NCI-H526 treated with DMSO at 0.1 percent for 48 hours (cell line): ENCODE results near the gene EXO5.
A peak's percentile ranks its signal among the peaks of the same experiment; 100 is the strongest.
"Not testable (repeated sequence)": the region's sequence is repeated elsewhere in the genome, so short reads cannot be mapped to it uniquely, and the experiment has no call there.

Experiments used
- DNase-seq: peaks from one replicate; lab custom pipeline; 2025; lab: John Stamatoyannopoulos, UW

EXO5 gene, protein sequence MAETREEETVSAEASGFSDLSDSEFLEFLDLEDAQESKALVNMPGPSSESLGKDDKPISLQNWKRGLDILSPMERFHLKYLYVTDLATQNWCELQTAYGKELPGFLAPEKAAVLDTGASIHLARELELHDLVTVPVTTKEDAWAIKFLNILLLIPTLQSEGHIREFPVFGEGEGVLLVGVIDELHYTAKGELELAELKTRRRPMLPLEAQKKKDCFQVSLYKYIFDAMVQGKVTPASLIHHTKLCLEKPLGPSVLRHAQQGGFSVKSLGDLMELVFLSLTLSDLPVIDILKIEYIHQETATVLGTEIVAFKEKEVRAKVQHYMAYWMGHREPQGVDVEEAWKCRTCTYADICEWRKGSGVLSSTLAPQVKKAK

GRCh38 chr1:40508375-40509341 lies at the start of gene EXO5:
Gene EXO5, plus strand, starts transcription at chr1:40508767. Its CDS starts 5,778 bp downstream, at chr1:40514545.
- peak; percentile 74 for DNase-seq

DNA sequence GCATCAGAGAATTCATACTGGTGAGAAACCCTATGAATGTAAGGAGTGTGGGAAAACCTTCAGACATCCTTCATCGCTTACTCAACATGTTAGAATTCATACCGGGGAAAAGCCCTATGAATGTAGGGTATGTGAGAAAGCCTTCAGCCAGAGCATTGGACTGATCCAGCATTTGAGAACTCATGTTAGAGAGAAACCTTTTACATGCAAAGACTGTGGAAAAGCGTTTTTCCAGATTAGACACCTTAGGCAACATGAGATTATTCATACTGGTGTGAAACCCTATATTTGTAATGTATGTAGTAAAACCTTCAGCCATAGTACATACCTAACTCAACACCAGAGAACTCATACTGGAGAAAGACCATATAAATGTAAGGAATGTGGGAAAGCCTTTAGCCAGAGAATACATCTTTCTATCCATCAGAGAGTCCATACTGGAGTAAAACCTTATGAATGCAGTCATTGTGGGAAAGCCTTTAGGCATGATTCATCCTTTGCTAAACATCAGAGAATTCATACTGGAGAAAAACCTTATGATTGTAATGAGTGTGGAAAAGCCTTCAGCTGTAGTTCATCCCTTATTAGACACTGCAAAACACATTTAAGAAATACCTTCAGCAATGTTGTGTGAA lies 45.5 kb upstream of the EXO5 start:
- no peak for DNase-seq

DNA sequence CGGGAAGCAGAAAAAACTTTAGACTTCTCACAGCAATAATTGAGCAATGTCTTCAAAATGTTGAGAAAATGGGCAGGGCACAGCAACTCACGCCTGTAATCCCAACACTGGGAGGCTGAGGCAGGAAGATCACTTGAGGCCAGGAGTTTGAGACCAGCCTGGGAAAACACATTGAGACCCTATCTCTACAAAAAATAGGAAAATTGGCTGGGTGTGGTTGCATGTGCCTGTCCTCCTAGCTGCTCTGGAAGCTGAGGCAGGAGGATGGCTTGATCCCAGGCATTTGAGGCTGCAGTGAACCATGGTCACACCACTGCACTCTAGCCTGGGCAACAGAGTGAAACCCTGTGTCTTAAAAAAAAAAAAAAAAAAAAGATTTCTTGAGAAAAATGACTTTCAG lies 39.2 kb upstream of the EXO5 start:
- DNase-seq = no peak

GRCh38 chr1:40475268-40475667 lies 33.3 kb upstream of the EXO5 start:
- no peak for DNase-seq

DNA sequence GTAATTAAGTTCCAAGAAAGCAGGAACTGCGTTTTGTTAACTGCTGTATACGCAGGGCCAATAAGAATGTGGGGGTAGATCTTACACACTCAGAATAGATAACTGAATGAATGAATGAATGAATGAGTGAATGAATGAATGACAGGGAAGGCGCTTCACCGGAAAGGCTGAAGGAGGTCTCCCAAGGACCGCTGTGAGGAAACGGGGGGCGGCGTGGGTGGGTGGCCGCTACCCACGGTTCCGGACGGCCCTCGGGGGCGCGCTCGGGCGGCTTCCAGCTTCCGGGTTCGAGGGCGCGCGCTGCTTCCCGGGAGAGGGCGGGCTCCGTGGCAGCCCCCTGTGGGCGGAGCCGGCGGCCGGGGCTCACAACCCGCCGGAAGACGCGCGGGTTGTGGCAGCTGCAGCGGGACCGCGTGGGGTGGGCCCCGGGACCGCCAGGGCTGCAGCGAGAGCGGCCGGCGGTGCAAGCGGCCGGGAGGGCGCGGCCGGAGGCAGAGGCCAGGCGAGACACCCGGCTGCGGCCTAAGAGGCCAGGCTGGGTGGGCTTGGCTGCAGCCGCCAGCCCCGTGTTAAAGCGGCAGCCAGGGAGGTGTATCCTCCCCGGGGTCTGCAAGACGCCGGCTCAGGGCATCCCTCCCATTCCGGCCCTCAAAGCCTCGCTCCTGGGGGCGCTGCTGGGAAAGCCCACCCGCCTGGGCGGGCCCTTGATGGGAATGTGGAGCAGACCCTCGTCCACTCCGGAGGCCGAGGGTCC lies 31.5 kb upstream of the EXO5 start, which contains the start of gene ZFP69:
TSS of gene ZFP69 (plus strand) at position 367 of the 754 bp plus-strand sequence. CDS start 2,072 bp downstream, outside the sequence.
- DNase-seq = peak; percentile 76

- DNase-seq = peak; percentile 49
Measured at GRCh38 chr1:40477678-40478053, 30.9 kb upstream of the EXO5 start.

GRCh38 chr1:40478276-40478675 lies 30.3 kb upstream of the EXO5 start:
- no peak for DNase-seq

DNA sequence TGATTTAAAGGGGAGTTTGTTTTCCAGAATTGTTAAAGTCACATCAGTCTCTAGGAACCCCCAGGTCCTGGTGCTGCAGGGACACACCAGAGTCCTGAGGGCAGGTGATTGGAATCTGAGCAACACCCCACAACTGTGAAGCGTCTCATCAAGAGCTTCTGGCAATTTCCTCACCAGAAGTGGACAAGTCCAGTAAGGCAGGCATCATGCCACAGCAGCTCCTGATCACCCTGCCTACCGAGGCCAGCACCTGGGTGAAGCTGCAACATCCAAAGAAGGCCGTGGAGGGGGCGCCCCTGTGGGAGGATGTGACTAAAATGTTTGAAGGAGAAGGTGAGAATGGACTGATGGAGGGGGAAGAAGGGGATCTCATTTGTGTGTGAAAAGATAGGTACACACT lies 29.4 kb upstream of the EXO5 start:
- no peak for DNase-seq

- no peak for DNase-seq
Measured at GRCh38 chr1:40495315-40495903, 13.2 kb upstream of the EXO5 start.

DNA sequence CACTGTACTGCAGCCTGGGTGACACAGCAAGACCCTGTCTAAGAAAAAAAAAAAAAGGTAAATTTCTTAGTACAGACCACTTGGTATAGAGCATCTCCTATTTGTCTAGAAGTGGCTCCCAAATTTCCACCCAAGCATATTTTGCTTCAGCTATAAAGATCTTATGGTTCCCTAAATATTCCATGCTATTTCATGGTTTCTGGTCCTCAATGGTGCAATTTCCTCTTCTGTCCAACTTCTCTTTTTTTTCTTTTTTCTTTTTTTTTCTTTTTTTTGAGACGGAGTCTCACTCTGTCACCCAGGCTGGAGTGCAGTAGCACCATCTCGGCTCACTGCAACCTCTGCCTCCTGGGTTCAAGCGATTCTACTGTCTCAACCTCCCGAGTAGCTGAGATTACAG lies 5.9 kb upstream of the EXO5 start:
- DNase-seq = not testable (repeated sequence)

- DNase-seq = no peak
Measured at GRCh38 chr1:40507973-40508372, 594 bp upstream of the EXO5 start.

- DNase-seq = no peak
Measured at GRCh38 chr1:40519517-40519916, 10.9 kb downstream of the EXO5 start.

GRCh38 chr1:40530735-40531380 lies 22.3 kb downstream of the EXO5 start:
- no peak for DNase-seq

DNA sequence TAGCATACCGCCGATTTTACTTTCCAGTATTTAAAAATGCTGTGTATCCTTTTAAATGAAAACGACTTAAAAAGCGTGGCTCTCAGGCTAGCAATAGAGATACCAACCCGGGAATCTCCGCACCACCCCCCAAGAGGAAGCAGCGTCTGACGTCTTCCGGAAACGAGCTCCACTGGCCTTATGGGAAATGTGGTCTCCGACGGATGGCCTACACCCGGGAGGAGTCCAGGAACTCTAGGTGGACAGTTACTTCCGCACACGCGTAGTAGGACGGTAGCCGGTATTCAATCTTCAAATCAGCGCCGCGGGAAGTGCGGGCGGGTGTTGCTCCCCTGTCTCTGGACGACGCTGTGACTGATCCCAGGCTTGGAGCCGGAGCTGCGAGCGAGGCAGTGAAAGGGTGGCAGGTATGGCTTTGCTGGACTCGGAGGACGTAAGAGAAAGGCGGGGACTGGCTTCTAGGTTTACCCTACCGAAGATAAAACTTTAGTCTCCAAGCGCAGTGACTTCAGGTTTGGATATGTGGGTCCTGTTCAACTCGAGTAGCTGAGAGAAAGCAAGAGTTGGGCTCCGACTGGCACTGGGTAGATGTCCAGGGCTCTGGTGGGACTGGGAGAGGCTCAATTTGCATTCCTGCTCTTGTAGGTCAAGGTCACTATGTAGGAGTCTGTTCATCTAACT lies 23.0 kb downstream of the EXO5 start, which contains the start of gene ZNF684:
TSS of gene ZNF684 (plus strand) at position 257 of the 681 bp plus-strand sequence. CDS start 1,530 bp downstream, outside the sequence.
- DNase-seq = peak; percentile 98

GRCh38 chr1:40532062-40532389 lies 23.5 kb downstream of the EXO5 start:
- peak; percentile 43 for DNase-seq

DNA sequence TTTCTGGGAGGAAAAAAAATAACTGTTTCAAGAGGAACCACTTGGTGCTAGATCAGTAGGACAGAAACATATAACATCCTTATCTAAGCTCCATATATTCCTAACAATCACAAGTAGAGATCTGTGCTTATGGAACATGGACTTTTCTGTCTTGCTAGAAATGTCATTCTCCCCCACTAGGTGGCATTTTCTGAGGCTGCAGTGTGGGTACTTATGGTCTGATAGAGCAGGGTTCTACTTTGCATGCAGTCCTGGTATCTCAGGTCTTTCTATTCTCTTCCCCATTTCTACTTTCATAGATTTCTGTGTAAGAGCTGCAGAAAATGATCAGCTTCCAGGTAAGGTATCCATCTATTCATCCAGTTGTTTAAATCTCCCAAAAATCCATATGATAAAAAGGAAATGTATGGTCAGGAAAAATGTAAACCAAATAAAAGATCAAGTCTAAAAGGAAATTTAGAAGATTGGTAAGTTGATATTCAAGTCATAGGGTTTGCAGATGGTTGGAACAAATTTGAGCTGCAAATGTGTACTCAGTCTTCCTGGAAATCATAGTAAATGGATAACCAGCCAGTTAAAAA lies 24.4 kb downstream of the EXO5 start:
- DNase-seq = peak; percentile 67

GRCh38 chr1:40534589-40534988 lies 26.0 kb downstream of the EXO5 start:
- no peak for DNase-seq

DNA sequence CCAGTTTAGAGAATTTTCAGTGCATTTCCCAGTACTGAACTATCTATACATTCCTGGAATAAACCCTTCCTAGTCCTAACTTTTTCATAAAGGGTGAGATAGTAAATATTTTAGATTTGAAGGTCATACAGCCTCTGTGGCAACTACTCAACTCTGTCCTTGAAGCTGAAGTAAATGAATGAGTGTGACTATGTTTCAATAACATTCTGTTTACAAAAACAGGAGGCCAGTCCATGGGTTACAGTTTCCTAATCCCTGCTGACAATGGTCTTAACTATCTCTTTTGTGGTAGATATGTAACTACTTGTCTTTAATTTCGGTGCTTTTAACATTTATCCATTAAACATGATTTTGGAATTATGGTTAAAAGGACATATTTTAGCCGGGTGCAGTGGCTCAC lies 27.2 kb downstream of the EXO5 start:
- no peak for DNase-seq

DNA sequence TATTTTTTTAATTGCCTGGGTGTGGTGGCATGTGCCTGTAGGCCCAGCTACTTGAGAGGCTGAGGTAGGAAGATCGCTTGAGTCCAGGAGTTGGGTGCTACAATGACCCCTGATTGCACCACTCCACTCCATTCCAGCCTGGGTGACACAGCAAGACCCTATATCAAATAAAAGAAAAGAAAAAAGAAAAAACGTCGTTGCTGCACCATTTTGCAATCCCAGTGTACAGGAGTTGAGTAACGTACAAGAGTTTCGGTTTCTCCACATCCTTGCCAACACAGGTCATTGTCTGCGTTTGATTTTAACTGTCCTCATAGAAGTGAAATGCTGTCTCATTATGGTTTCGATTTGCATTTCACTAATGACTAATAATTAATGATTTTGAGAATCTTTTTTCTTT lies 30.8 kb downstream of the EXO5 start:
- no peak for DNase-seq

DNA sequence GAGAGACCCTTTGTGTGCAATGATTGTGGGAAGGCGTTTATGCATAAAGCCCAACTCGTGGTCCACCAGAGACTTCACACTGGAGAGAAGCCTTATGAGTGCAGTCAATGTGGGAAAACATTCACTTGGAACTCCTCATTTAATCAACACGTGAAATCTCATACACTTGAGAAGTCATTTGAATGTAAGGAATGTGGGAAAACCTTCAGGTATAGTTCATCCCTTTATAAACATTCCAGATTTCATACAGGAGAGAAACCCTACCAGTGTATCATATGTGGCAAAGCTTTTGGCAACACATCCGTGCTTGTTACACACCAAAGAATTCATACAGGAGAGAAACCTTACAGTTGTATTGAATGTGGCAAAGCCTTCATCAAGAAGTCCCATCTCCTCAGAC lies 38.4 kb downstream of the EXO5 start:
- no peak for DNase-seq
